Smooth muscle cell of trachea (primary cell): Measurements from ENCODE around the gene OR6N2. TPM values are rescaled to one million over a fixed set of nuclear protein-coding genes. Genes with fewer than 3 reads are reported as not detected.

Experiments used
- total RNA-seq: library from RNA; depleted of rRNA; stranded (reverse); fragments of >200 nt; gene quantifications from 2 replicates; pipeline ENCODE4 v1.2.1, GENCODE V29; 2014

OR6N2 gene, protein sequence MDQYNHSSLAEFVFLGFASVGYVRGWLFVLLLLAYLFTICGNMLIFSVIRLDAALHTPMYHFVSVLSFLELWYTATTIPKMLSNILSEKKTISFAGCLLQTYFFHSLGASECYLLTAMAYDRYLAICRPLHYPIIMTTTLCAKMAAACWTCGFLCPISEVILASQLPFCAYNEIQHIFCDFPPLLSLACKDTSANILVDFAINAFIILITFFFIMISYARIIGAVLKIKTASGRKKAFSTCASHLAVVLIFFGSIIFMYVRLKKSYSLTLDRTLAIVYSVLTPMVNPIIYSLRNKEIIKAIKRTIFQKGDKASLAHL
- not detected in 2 replicates for total RNA-seq

DNA sequence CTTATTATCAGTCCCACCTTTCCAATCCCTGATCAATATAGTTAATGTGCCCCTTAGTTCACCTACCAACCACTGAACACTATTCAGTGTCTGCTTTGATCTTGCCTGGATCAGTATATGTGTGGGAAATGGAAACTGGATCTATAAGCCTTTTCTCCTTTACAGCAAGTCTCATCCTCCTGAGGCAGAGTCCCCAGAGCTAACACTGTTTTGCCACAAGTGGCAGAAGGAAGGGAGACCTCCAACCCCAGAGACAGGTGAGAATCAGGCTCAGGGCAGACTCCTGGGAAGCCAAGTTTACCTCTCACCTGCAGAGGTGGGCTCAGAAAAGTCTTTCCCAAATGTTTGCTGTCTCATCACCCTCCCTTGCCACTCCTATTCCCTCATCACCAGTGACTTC is at the start of gene OR6N2:
TSS of gene OR6N2 (minus strand) at position 101 of the 400 bp plus-strand sequence. CDS start 3,569 bp downstream, outside the sequence.

DNA sequence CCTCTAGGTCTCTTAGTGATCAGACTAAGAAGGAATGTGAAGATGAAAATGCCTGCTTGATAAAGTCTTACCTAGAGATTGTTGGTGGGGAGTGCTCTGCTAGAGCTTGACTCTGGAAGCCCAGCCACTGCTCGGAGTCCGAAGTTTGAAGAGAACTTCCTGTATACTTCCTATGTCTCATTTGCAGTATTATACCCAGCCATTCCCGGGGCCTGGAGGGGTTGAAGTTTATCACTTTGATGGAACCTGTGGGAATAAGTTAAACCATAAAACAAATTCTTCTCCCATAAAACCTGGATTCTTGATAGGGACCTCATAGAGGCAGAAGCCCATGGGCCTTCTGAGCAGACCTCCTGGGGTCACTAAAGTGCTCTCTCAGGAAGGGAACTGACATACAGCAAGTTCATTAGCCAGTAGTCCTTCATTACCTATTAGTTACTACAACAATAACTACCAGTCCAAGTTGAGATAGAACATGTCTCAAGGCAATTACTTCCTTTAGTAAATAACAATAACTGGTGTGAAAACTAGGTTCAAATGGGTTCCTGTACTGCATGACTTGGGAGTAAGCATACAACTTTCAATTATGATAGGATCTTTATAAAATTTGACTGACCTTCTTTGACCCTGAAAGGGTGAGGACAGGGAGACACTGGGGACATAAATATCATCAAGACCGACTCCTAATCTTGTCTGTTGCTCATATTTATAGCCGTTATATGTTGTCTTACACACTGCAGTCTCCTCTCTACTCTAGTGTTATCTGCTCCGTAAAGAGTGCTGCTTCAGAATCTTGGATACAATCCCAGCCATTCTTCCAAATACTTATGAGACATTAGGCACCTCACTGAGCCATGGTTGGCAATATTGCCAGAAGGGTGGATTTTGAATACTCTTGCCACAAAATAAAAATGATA is 8.8 kb downstream of the OR6N2 start, which contains the start of gene OR6N1:
TSS of gene OR6N1 (minus strand) at position 246 of the 917 bp plus-strand sequence. CDS start 5,513 bp downstream, outside the sequence.

DNA sequence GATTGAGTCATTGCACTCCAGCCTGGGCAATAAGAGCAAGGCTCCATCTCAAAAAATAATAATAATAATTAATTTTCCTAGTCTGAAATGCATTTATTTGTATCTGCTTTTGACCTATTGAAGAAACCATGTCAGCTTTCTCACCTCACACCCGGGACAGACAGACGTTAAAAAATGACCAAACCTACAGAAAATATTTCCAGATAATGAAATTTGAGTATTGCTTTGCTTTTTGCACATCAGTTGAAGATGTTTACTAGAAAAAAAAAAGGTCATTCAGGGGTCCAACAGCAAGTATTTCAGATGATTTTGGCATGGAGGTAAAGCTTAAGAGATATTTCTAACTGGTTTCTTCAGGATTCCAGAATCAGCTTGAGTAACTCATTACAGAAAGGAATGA is 26.6 kb downstream of the OR6N2 start, which contains the start of gene OR6K6:
TSS of gene OR6K6 (plus strand) at position 301 of the 400 bp plus-strand sequence. CDS start 168 bp downstream, outside the sequence.

Other genes starting within 250 kb of the OR6N2 start
- not detected in 2 replicates for gene OR6Y1, start 226.8 kb downstream of the OR6N2 start, total RNA-seq
- gene OR6P1, start 210.6 kb downstream of the OR6N2 start, total RNA-seq: not detected in 2 replicates
- gene OR10X1, start 201.3 kb downstream of the OR6N2 start, total RNA-seq: not detected in 2 replicates
- gene OR10Z1, start 175.9 kb downstream of the OR6N2 start, total RNA-seq: not detected in 2 replicates
- under 0.01 TPM in 2 replicates for gene SPTA1, start 94.5 kb downstream of the OR6N2 start, total RNA-seq
- gene OR6K2, start 80.6 kb downstream of the OR6N2 start, total RNA-seq: not detected in 2 replicates
- gene OR6K3, start 60.5 kb downstream of the OR6N2 start, total RNA-seq: under 0.01 TPM in 1 of 2 replicates, not detected in the other
- not detected in 2 replicates for gene OR6K6, start 26.5 kb downstream of the OR6N2 start, total RNA-seq
- not detected in 2 replicates for gene OR6N1, start 9.0 kb downstream of the OR6N2 start, total RNA-seq
- gene MNDA, start 50.1 kb upstream of the OR6N2 start, total RNA-seq: not detected in 2 replicates
- gene PYHIN1, start 150.3 kb upstream of the OR6N2 start, total RNA-seq: not detected in 2 replicates
- gene IFI16, start 228.7 kb upstream of the OR6N2 start, total RNA-seq: 99.4 and 133 TPM in 2 replicates